ENCODE measurements around the gene LIF.

The LIF gene

GRCh38 chr22:30191040-30191701, 55.4 kb downstream of the LIF start:
- no peak overlapping the region for H3K4me3 ChIP-seq (ENCODE audit: control insufficient read depth, low read depth, low read length)
- DNase-seq (ENCODE audit: low read depth) = no peak
- no peak for TF ChIP-seq CTCF (conservative IDR thresholded peaks at IDR 0.05; ENCODE audit: control insufficient read depth, insufficient read depth, low read depth, low read length)

GRCh38 chr22:30190574-30190973, 56.0 kb downstream of the LIF start:
- DNase-seq (ENCODE audit: low read depth) = no peak
- H3K4me3 ChIP-seq (ENCODE audit: control insufficient read depth, low read depth, low read length) = no peak overlapping the region
- no peak for TF ChIP-seq CTCF (conservative IDR thresholded peaks at IDR 0.05; ENCODE audit: control insufficient read depth, insufficient read depth, low read depth, low read length)

Data from fibroblast of mammary gland (primary cell).